Measurements from ENCODE around the gene MBD4. TPM values are rescaled to one million over a fixed set of nuclear protein-coding genes. Genes with fewer than 3 reads are reported as not detected.
"Not testable (repeated sequence)": the region's sequence is repeated elsewhere in the genome, so short reads cannot be mapped to it uniquely, and the experiment has no call there.

MBD4 gene
- total RNA-seq, 1 experiment from 2014 or later: 18.9 TPM

DNA sequence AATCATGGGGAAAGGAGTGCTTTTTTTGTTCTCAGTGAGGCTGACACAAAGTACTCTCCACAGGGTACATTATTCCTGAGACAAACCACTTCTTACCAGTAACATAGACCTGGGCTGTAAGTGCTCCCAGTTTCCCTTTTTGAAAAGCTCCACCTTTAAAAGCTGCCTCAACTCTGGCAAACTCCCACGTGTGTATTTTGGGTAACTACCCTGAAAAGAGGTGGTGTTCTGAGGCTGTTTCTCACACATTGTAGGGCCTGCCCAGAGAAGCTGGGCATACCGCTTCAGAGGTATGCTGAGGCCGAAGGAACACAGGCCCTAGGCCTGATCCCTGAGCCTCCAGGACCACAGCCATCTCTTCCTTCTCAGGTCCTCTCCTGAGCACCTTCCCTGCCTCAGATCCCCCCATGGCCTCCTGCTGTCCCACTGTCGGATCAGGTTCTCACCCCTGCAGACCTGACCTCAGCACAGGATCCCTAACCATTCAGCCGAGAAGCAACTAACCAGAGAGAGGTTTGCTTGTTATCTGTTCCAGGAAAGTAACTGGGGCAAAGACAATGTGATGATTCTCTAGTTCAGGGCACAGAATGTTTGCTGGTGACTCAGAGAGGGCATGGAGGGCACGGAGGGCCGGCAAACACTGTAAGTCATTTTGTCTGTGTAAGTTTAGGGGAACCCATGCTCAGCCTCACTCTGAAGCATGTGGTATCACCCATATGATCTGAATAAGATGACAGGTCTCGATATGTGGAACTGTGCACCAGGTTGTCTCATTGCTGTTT, 47.5 kb downstream of the MBD4 start:
- in situ Hi-C loops (cut with HindIII; ENCODE audit: low sequenced_read_pairs): not testable (repeated sequence)

GRCh38 chr3:129391583-129391982, 48.2 kb downstream of the MBD4 start:
- in situ Hi-C loops (cut with HindIII; ENCODE audit: low sequenced_read_pairs); DNase-seq (ENCODE audit: low spot score): not testable (repeated sequence)

More for the DNA sequence above, 47.5 kb downstream of the MBD4 start:
- DNase-seq (ENCODE audit: low spot score): not testable (repeated sequence)

DNA sequence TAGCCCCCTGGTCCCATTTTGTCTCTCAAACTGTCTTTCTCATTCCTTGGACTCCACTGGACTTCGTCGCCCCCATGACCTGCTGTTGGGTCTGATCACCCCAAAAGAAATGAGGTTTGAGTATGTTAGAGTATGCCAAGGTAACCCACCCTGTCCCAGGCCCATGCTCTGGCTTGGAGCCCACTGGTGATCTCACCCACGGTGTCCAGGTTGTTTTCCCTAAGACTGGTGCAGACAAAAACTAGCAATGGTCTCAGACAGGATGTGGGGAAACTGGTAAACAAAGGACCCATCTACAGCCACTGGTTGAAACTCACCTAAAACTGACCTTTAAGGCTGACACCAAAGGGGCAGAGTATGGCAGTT, 50.2 kb downstream of the MBD4 start:
- DNase-seq (ENCODE audit: low spot score): no peak
- in situ Hi-C loops (cut with HindIII; ENCODE audit: low sequenced_read_pairs): no loop called here

DNA sequence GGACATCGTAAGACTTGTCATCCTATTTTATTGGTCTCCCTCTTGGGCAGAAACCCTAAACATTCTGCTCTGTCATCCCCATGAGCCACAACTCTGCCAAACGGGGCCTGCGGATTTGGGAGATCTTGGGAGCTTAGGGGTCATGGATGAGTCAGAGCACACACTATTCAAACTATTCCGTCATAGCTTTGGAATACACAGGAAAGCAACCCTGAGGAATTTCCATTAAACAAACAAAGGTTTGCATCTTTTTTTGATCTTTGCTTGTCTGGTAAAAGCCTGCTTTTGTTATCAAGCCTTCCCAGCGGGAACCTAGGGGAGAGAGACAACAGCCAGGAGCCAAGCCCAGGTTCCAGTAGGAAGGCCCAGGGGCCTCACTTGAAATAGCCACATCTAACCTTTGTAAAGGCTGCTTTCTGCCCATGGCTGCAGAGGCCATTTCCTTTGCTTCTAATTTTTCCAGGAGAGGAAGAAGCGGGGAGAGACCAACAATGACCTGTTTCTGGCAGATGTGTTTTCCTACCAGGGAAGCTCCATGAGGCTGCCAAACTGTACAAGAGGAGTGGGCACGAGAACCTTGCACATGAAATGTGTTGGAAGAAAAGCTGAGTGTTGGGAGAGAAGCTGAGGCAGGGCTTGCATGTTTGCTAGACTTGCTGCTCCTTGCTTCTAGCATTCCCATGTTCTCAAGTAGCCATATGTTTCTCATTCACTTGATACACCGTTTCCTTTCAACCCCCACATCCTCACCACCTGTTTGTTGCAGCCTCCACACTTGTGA, 50.8 kb downstream of the MBD4 start:
- DNase-seq (ENCODE audit: low spot score); in situ Hi-C loops (cut with HindIII; ENCODE audit: low sequenced_read_pairs): not testable (repeated sequence)

- in situ Hi-C loops (cut with HindIII; ENCODE audit: low sequenced_read_pairs): no loop called here
- DNase-seq (ENCODE audit: low spot score): no peak
Measured at GRCh38 chr3:129387487-129387886, 52.3 kb downstream of the MBD4 start.

DNA sequence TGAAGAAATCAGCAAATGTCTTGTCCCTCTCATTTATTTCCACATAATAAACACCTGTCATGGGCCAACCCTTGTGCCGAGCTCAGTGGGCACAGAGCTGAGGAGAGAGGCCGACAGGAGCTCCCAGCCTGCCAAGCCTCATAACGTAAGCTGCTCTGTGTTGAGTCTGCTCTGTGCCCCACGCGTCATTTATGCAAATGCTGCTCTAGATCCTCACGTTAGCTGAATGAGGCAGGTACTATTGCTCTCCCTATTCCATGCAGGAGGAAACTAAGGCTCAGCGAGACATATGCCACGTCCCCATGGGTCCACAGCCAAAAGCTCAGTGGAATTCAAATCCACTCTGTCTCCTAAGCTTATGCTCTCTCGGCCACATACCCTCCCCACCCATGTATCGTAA, 52.8 kb downstream of the MBD4 start:
- in situ Hi-C loops (cut with HindIII; ENCODE audit: low sequenced_read_pairs): no loop called here

DNA sequence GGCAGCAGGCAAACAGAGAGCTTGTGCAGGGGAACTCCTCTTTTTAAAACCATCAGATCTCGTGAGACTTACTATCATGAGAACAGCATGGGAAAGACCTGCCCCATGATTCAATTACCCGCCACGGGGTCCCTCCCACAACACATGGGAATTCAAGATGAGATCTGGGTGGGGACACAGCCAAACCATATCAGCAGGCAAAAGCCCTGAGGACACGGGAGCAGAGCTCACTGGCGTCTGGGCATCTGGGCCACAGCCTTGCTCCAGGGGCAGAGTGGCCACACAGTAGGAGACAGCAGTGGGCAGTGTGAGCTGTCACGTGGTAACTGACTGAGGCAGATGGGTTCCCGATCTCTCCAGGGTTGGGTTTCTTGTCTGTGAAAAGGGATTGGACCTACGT, 54.2 kb downstream of the MBD4 start:
- peak; percentile 29 for DNase-seq (ENCODE audit: low spot score)
- in situ Hi-C loops (cut with HindIII; ENCODE audit: low sequenced_read_pairs): not testable (repeated sequence)

More for the DNA sequence above, 52.8 kb downstream of the MBD4 start:
- peak; percentile 30 for DNase-seq (ENCODE audit: low spot score)

DNA sequence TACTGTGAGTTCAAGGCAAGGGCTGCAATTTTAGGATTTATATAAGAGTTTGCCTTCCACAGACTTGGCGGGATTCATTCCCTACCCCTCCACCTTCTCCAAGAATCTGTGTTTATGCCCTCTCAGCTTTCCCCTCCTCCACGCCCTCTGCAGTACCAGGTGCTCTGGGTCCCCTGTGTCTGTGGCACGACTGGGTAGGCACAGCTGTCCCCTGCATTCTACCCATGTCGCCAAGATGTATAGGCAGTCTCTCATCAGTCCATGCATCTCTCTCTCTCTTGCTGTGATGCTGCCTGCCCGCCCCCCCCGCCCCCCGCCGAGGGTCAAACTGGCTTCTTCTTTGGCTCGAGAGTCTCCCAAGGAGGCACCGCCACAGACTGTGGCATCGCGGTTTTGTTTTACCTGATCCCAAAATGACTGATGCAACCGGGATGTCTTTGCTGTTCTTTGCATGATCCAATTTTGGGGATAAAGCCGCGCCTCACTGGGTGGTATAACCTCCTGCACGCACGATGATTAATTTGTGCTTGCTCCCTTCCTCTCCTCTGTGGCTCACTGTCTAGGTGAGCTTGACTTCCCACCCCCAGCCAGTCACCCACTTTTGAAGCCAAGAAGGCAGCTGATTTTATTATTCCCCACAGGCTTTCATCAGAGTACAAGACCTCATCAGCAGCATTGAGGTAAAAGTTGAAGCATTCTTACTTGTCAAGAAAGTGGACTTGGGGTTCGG, 55.0 kb downstream of the MBD4 start:
- no peak for DNase-seq (ENCODE audit: low spot score)
- in situ Hi-C loops (cut with HindIII; ENCODE audit: low sequenced_read_pairs): no loop called here

GRCh38 chr3:129384103-129384502, 55.6 kb downstream of the MBD4 start:
- in situ Hi-C loops (cut with HindIII; ENCODE audit: low sequenced_read_pairs); DNase-seq (ENCODE audit: low spot score): not testable (repeated sequence)

GRCh38 chr3:129383292-129383860, 56.4 kb downstream of the MBD4 start:
- in situ Hi-C loops (cut with HindIII; ENCODE audit: low sequenced_read_pairs): no loop called here
- DNase-seq (ENCODE audit: low spot score): peak; percentile 82

- DNase-seq (ENCODE audit: low spot score): no peak
- in situ Hi-C loops (cut with HindIII; ENCODE audit: low sequenced_read_pairs): no loop called here
Measured at GRCh38 chr3:129382366-129382765, 57.4 kb downstream of the MBD4 start.

Other genes starting within 250 kb of the MBD4 start
- gene COPG1, start 190.3 kb downstream of the MBD4 start, total RNA-seq (2014; rRNA removed; shearing (Covaris generic)): 36.4 and 68.0 TPM in 2 replicates
- gene HMCES, start 161.1 kb downstream of the MBD4 start, total RNA-seq (2014; rRNA removed; shearing (Covaris generic)): 33.0 and 40.6 TPM in 2 replicates
- gene EFCAB12, start 11.3 kb downstream of the MBD4 start, total RNA-seq (2014; rRNA removed; shearing (Covaris generic)): not detected in 2 replicates
- 14.6 and 19.9 TPM in 2 replicates for gene IFT122, start 276 bp upstream of the MBD4 start, total RNA-seq (2014; rRNA removed; shearing (Covaris generic))
- gene RHO, start 88.7 kb upstream of the MBD4 start, total RNA-seq (2014; rRNA removed; shearing (Covaris generic)): not detected in 2 replicates
- gene H1-8, start 103.2 kb upstream of the MBD4 start, total RNA-seq (2014; rRNA removed; shearing (Covaris generic)): not detected in 2 replicates
- gene PLXND1, start 166.7 kb upstream of the MBD4 start, total RNA-seq (2014; rRNA removed; shearing (Covaris generic)): 21.2 and 54.7 TPM in 2 replicates

Measured in G401 (cell line).